ENCODE measurements around the gene ARHGEF7.

- TF ChIP-seq FOXP1 (CRISPR knock-in tag; IDR thresholded peaks at IDR 0.05; ENCODE audit: borderline replicate concordance) (no peak), CTCF (IDR thresholded peaks at IDR 0.05) (no peak), JUN (CRISPR knock-in tag; IDR thresholded peaks at IDR 0.05) (no peak), ZBTB21 (CRISPR knock-in tag; IDR thresholded peaks at IDR 0.05; ENCODE audit: borderline replicate concordance) (no peak), SP1 (CRISPR knock-in tag; conservative IDR thresholded peaks at IDR 0.05) (no peak), FOXK1 (CRISPR knock-in tag; IDR thresholded peaks at IDR 0.05) (no peak), RELA (CRISPR knock-in tag; IDR thresholded peaks at IDR 0.05; ENCODE audit: borderline replicate concordance) (no peak), TCF7 (CRISPR knock-in tag; IDR thresholded peaks at IDR 0.05; ENCODE audit: low read depth) (no peak), E2F5 (CRISPR knock-in tag; IDR thresholded peaks at IDR 0.05) (no peak), RORB (CRISPR knock-in tag; IDR thresholded peaks at IDR 0.05) (no peak)
These were observed 2.9 kb upstream of the ARHGEF7 start for GRCh38 chr13:111112196-111112595.
